ENCODE measurements around the gene TFPI. TPM values are rescaled to one million over a fixed set of nuclear protein-coding genes. Genes with fewer than 3 reads are reported as not detected.

The TFPI gene
- total RNA-seq, 1 donor from 2014 or later, result 54.7 TPM

- DNase-seq (ENCODE audit: low spot score), result no peak
Measured at GRCh38 chr2:187415449-187415848, 138.8 kb downstream of the TFPI start.

Other genes starting within 250 kb of the TFPI start
- 58.7 TPM for gene CALCRL, start 106.2 kb downstream of the TFPI start, total RNA-seq